Heart left ventricle (tissue), 16 donors: Measurements from ENCODE around the gene CAMTA1. TPM values are rescaled to one million over a fixed set of nuclear protein-coding genes. Genes with fewer than 3 reads are reported as not detected.

Source experiments
- ATAC-seq, 4 donors: fragments of 200-7000 bp; cut with Tn5 transposase; one replicate each; pipeline ENCODE4 v1.9.1; 2020 to 2022; ENCODE audit warnings: moderate library complexity in 4 of 4, mild to moderate bottlenecking in 3 of 4, moderate number of reproducible peaks in 1 of 4
- DNase-seq, 5 donors: peaks; one replicate each; pipeline ENCODE4 v3.0.0-alpha.2; 2020
- H3K27ac ChIP-seq, 12 donors: fragments of 200-600 bp; sonication (generic) in 4 of 12; one replicate each; pipeline versions ENCODE4 v1.5.0 to v1.8.0; 2016 to 2022; ENCODE audit warnings: mild to moderate bottlenecking in 2 of 12
- H3K27me3 ChIP-seq, 9 donors: fragments of 200-600 bp; sonication (generic) in 2 of 9; one replicate each; pipeline versions ENCODE4 v1.5.1 to v1.8.0; 2016 to 2022; ENCODE audit warnings: mild to moderate bottlenecking in 3 of 9
- H3K36me3 ChIP-seq, 9 donors: fragments of 200-600 bp; sonication (generic) in 2 of 9; one replicate each; pipeline versions ENCODE4 v1.5.0 to v1.8.0; 2018 to 2022; ENCODE audit warnings: mild to moderate bottlenecking in 2 of 9
- H3K4me1 ChIP-seq, 12 donors: fragments of 200-600 bp; sonication (generic) in 4 of 12; one replicate each; pipeline versions ENCODE4 v1.5.0 to v1.8.0; 2016 to 2022; ENCODE audit warnings: mild to moderate bottlenecking in 3 of 12
- H3K4me3 ChIP-seq, 12 donors: fragments of 200-600 bp; sonication (generic) in 4 of 12; one replicate each; pipeline versions ENCODE4 v1.5.0 to v1.8.0; 2017 to 2022; ENCODE audit warnings: mild to moderate bottlenecking in 9 of 12, moderate library complexity in 4 of 12
- H3K9me3 ChIP-seq, 12 donors: fragments of 200-600 bp; sonication (generic) in 4 of 12; one replicate each; pipeline versions ENCODE4 v1.5.0 to v1.8.0; 2016 to 2022; ENCODE audit warnings: mild to moderate bottlenecking in 1 of 12
- CTCF ChIP-seq, 12 donors: fragments of 200-600 bp; sonication (generic) in 4 of 12; IDR thresholded peaks; one replicate each; pipeline versions ENCODE4 v1.5.0 to v1.8.0; 2018 to 2022; ENCODE audit warnings: antibody characterized with exemption in 12 of 12, mild to moderate bottlenecking in 5 of 12
- POLR2A ChIP-seq, 2 donors: fragments of 450-650 bp; IDR thresholded peaks; one replicate each; pipeline ENCODE4 v1.6.1; 2017; ENCODE audit warnings: antibody characterized with exemption in 2 of 2, mild to moderate bottlenecking in 2 of 2, moderate library complexity in 2 of 2
- whole genome bisulfite sequencing, 4 donors: extraction: QIAGEN DNeasy Blood & Tissue Kit in 2 of 4; methylation state at CpG; one replicate each; pipeline versions ENCODE4 v1.1.5 to v1.1.7; 2013 to 2018; 5-methylcytosine and 5-hydroxymethylcytosine counted together
- intact Hi-C, 10 donors: fragments of 100-400 bp; cut with DNase I; formaldehyde crosslinking; loops; one replicate each; pipeline versions ENCODE4 v1.11.1 to v1.14.2; 2022
- polyA plus RNA-seq, 2 donors: library from polyadenylated mRNA; stranded (reverse); fragments of 200-250 nt; gene quantifications; one replicate each; pipeline ENCODE4 v1.2.3, GENCODE V29; 2013
- total RNA-seq, 9 donors: library from RNA; depleted of rRNA in 2 of 9; stranded (reverse); fragments of >200 nt in 2 of 9; fragmentation: NEBNext Ultra II Directional in 3 of 9; extraction: Animal tissue kit (Norgen Biotek cat#: 25700) in 3 of 9; gene quantifications; one replicate each; pipeline versions ENCODE4 v1.1.0 to v1.2.4, GENCODE V29; 2016 to 2023
- donor health status: ischemic (EF 13 %, LVEDD 7.1; RV severe dilation, severe dysfunction).
- donor health status: healthy with polysubstance abuse.
- donor health status: DM: no; HTN: yes; CAD: no.
- donor health status: DM: no; HTN: no; CAD: no.
- donor health status: ischemic (EF 25% LVEDD 6.9; RV normal size, moderate dysfunction).
- donor health status: ischemic (EF 25% LVEDD 5.7; RV mildly dilated, moderate dysfunction).
- donor health status: healthy.
- donor health status: DM: yes; HTN: yes; CAD: no.
- donor health status: ischemic (EF 35%, LVEDD 5.7; RV mildly dilated, moderate dysfunction).
- donor health status: nonischemic (EF 11% LVEDD 7.7; RV severe dilation, severe dysfunction).
- donor health status: DM: yes; HTN: yes; CAD: no.
- donor health status: PGD.
- donor health status: ischemic (EF 29% LVEDD 5.4; RV normal size, mild dysfunction).
- donor health status: nonischemic (EF 23%, LVEDD 6.1; RV moderate dilation, normal function).

CAMTA1 gene
- total and polyA plus RNA-seq, 11 donors: 114 to 303 (median 137) TPM

- no peaks in the 10 kb centered on the region for H3K27me3 ChIP-seq
- no peak overlapping the region for H3K4me3 ChIP-seq
- H3K9me3 ChIP-seq: no peaks in the 10 kb centered on the region
- TF ChIP-seq CTCF (IDR thresholded peaks at IDR 0.05) (no peak), POLR2A (IDR thresholded peaks at IDR 0.05) (no peak)
- WGBS, 4 donors: 82 to 90% (median 88%) methylated on average over 5 of the region's 5 CpGs
- H3K36me3 ChIP-seq: no peaks in the 10 kb centered on the region
- ATAC-seq (no peak), DNase-seq (no peak)
- intact Hi-C loops: no loop called here
- H3K27ac ChIP-seq: no peak overlapping the region
- no peaks in the 10 kb centered on the region for H3K4me1 ChIP-seq
Observed at GRCh38 chr1:7319196-7319595, 533.9 kb downstream of the CAMTA1 start.

GRCh38 chr1:7320661-7321060, 535.4 kb downstream of the CAMTA1 start:
- no peak for TF ChIP-seq CTCF (IDR thresholded peaks at IDR 0.05)
- no peak for TF ChIP-seq POLR2A (IDR thresholded peaks at IDR 0.05)
- Histone ChIP-seq H3K4me1 (no peaks in the 10 kb centered on the region), H3K27ac (no peak overlapping the region), H3K4me3 (no peak overlapping the region), H3K36me3 (no peaks in the 10 kb centered on the region), H3K9me3 (no peaks in the 10 kb centered on the region), H3K27me3 (peaks cover 0 to 4% (median 0%) of the 10 kb centered on the region in 9 donors)
- no peak for ATAC-seq
- intact Hi-C loops: no loop called here
- DNase-seq: no peak

GRCh38 chr1:7322283-7322785, 537.1 kb downstream of the CAMTA1 start:
- DNase-seq (no peak), ATAC-seq (no peak)
- intact Hi-C loops: no loop called here
- Histone ChIP-seq H3K27me3 (peaks cover 0 to 4% (median 0%) of the 10 kb centered on the region in 9 donors), H3K27ac (no peak overlapping the region), H3K36me3 (no peaks in the 10 kb centered on the region), H3K4me1 (no peaks in the 10 kb centered on the region), H3K4me3 (no peak overlapping the region), H3K9me3 (peaks cover 0 to under 1% (median 0%) of the 10 kb centered on the region in 12 donors)
- 95 to 100% (median 98%) methylated on average over 2 of the region's 2 CpGs for WGBS, 4 donors
- TF ChIP-seq POLR2A (IDR thresholded peaks at IDR 0.05) (no peak), CTCF (IDR thresholded peaks at IDR 0.05) (no peak)

- Histone ChIP-seq H3K27ac (no peak overlapping the region), H3K27me3 (peaks cover 0 to 4% (median 0%) of the 10 kb centered on the region in 9 donors), H3K9me3 (peaks cover 0 to 7% (median 0%) of the 10 kb centered on the region in 12 donors), H3K4me3 (no peak overlapping the region), H3K36me3 (no peaks in the 10 kb centered on the region), H3K4me1 (no peaks in the 10 kb centered on the region)
- 59 to 76% (median 76%) methylated on average over 1 of the region's 1 CpG for WGBS, 4 donors
- DNase-seq (no peak), ATAC-seq (no peak)
- TF ChIP-seq POLR2A (IDR thresholded peaks at IDR 0.05) (no peak), CTCF (IDR thresholded peaks at IDR 0.05) (no peak)
- intact Hi-C loops: no loop called here
Observed at GRCh38 chr1:7322912-7323311, 537.7 kb downstream of the CAMTA1 start.
